ENCODE measurements around the gene RGS3.
A peak's percentile ranks its signal among the peaks of the same experiment; 100 is the strongest.

RGS3 gene

DNA sequence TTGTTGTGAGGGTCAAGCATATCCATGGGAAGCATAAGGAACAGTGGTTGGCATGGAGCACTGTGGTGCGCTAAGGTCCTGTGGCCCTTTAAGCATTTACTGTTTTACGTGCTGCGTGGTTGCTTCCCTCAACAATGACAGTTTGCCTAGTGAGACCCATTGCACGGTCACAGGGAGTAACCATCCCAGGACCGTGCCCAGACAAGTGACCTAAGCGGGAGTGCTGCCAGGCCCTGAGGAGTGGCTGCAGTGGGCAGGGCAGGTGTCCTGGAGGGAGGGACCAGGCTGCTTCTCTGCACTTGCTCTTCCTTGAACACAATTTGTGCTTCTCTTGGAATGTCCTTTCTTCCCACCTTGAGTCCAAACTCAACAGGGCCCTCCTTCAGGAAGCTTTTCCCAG is 64.6 kb downstream of the RGS3 start:
- no peak overlapping the region for H2BK5ac ChIP-seq (ENCODE audit: low read depth, low read length, poor library complexity, severe bottlenecking)
- H2BK120ac ChIP-seq (ENCODE audit: low read depth, low read length): no peak overlapping the region
- H2BK12ac ChIP-seq (ENCODE audit: low read length in 2 of 2): no peak overlapping the region
- no peak overlapping the region for H3K23ac ChIP-seq (ENCODE audit: low read length in 2 of 2)
- no peaks in the 10 kb centered on the region for H3K9me3 ChIP-seq (ENCODE audit: control insufficient read depth, low read length)
- H3K27me3 ChIP-seq (ENCODE audit: control insufficient read depth in 1 of 2, insufficient read depth in 1 of 2, low read length in 2 of 2): peaks cover 0 to 57% of the 10 kb centered on the region in 2 experiments
- no peak overlapping the region for H3K4me3 ChIP-seq (ENCODE audit: insufficient read depth in 1 of 2, low read depth in 1 of 2, low read length in 2 of 2)
- H3K18ac ChIP-seq (ENCODE audit: low read depth in 1 of 2, low read length in 2 of 2): no peak overlapping the region
- H3K9ac ChIP-seq (ENCODE audit: low read length): no peak overlapping the region
- peaks cover 10% of the 10 kb centered on the region for H3K4me1 ChIP-seq (ENCODE audit: control insufficient read depth, insufficient read depth, low read depth, low read length)
- no peak overlapping the region for H2BK15ac ChIP-seq (ENCODE audit: low read depth, poor library complexity, severe bottlenecking)
- no peak overlapping the region for H4K91ac ChIP-seq (ENCODE audit: low read length)
- no peak overlapping the region for H4K8ac ChIP-seq (ENCODE audit: low read length)
- 97% methylated on average over 6 of the region's 6 CpGs for WGBS
- peaks cover 0 to 37% of the 10 kb centered on the region in 2 experiments for H3K36me3 ChIP-seq (ENCODE audit: control insufficient read depth in 1 of 2, insufficient read depth in 2 of 2, low read depth in 1 of 2, low read length in 2 of 2)
- H3K4me2 ChIP-seq (ENCODE audit: low read length, poor library complexity, severe bottlenecking): no peak overlapping the region
- no peak overlapping the region for H2AK5ac ChIP-seq (ENCODE audit: low read length, severe bottlenecking)
- H3K79me1 ChIP-seq (replicated peaks; ENCODE audit: low read length, poor library complexity, severe bottlenecking): peaks cover 15% of the 10 kb centered on the region
- H2AFZ ChIP-seq (ENCODE audit: low read depth, low read length): no peak overlapping the region
- H3K27ac ChIP-seq (ENCODE audit: low read length, poor library complexity, severe bottlenecking): no peak overlapping the region
- H3K4ac ChIP-seq (ENCODE audit: low read depth in 1 of 2, low read length in 2 of 2): no peak overlapping the region
- DNase-seq: no peak
- H3K14ac ChIP-seq (ENCODE audit: low read length in 2 of 2): no peak overlapping the region

GRCh38 chr9:113528811-113529210 is 65.3 kb downstream of the RGS3 start:
- no peak overlapping the region for H3K18ac ChIP-seq (ENCODE audit: low read depth in 1 of 2, low read length in 2 of 2)
- whole genome bisulfite sequencing: 98% methylated on average over 2 of the region's 2 CpGs

DNA sequence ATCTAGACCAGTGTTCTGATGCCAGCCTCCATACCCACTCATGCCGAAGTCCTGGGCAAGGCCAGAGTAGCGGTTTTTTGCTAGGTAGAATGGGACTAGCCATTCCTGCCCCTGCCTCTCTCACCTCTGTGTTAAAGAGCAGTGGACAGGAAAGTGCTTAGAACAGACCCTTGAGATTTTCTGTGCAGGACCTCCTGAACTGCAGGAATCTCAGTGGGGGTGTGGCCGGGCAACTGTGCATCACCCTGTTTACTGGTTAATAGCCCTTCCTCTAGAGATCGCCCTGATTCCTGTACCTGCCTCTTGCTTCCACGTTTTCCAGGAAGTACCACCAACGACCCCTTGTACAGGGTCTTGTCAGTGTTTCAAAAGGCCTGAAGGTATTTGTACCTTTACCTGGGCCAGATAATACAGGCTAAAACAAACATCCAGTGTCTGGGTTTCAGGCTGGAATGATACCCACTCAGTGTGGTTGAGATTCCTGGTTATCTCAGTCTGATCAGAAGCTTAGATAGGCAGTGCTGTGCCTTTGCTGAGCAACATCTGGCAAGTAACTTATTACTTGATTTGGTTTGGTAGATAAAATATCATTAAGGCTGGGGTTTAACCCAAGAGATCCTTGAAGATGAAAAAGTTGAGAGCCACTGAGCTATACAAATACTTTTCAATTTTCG is 65.9 kb downstream of the RGS3 start:
- Histone ChIP-seq H3K4ac (ENCODE audit: low read depth in 1 of 2, low read length in 2 of 2) (no peak overlapping the region), H4K8ac (ENCODE audit: low read length) (no peak overlapping the region), H3K27me3 (ENCODE audit: control insufficient read depth in 1 of 2, insufficient read depth in 1 of 2, low read length in 2 of 2) (peaks cover 0 to 55% of the 10 kb centered on the region in 2 experiments), H3K4me1 (ENCODE audit: control insufficient read depth, insufficient read depth, low read depth, low read length) (peaks cover under 1% of the 10 kb centered on the region), H2AFZ (ENCODE audit: low read depth, low read length) (no peak overlapping the region), H3K9me3 (ENCODE audit: control insufficient read depth, low read length) (no peaks in the 10 kb centered on the region), H3K18ac (ENCODE audit: low read depth in 1 of 2, low read length in 2 of 2) (no peak overlapping the region), H3K23ac (ENCODE audit: low read length in 2 of 2) (no peak overlapping the region), H3K4me2 (ENCODE audit: low read length, poor library complexity, severe bottlenecking) (no peak overlapping the region), H2BK120ac (ENCODE audit: low read depth, low read length) (no peak overlapping the region), H4K91ac (ENCODE audit: low read length) (no peak overlapping the region), H2AK5ac (ENCODE audit: low read length, severe bottlenecking) (no peak overlapping the region), H3K4me3 (ENCODE audit: insufficient read depth in 1 of 2, low read depth in 1 of 2, low read length in 2 of 2) (no peak overlapping the region), H3K79me1 (replicated peaks; ENCODE audit: low read length, poor library complexity, severe bottlenecking) (peaks cover 10% of the 10 kb centered on the region), H3K9ac (ENCODE audit: low read length) (no peak overlapping the region), H3K27ac (ENCODE audit: low read length, poor library complexity, severe bottlenecking) (no peak overlapping the region), H2BK12ac (ENCODE audit: low read length in 2 of 2) (no peak overlapping the region), H2BK5ac (ENCODE audit: low read depth, low read length, poor library complexity, severe bottlenecking) (no peak overlapping the region), H3K14ac (ENCODE audit: low read length in 2 of 2) (no peak overlapping the region), H3K36me3 (ENCODE audit: control insufficient read depth in 1 of 2, insufficient read depth in 2 of 2, low read depth in 1 of 2, low read length in 2 of 2) (peaks cover 0 to 31% of the 10 kb centered on the region in 2 experiments), H2BK15ac (ENCODE audit: low read depth, poor library complexity, severe bottlenecking) (no peak overlapping the region)
- 93% methylated on average over 5 of the region's 7 CpGs for WGBS
- no peak for DNase-seq

More at GRCh38 chr9:113528811-113529210, 65.3 kb downstream of the RGS3 start:
- Histone ChIP-seq H4K91ac (ENCODE audit: low read length) (no peak overlapping the region), H3K23ac (ENCODE audit: low read length in 2 of 2) (no peak overlapping the region), H2BK15ac (ENCODE audit: low read depth, poor library complexity, severe bottlenecking) (no peak overlapping the region), H4K8ac (ENCODE audit: low read length) (no peak overlapping the region), H2BK120ac (ENCODE audit: low read depth, low read length) (no peak overlapping the region), H2AFZ (ENCODE audit: low read depth, low read length) (no peak overlapping the region), H3K27ac (ENCODE audit: low read length, poor library complexity, severe bottlenecking) (no peak overlapping the region), H2AK5ac (ENCODE audit: low read length, severe bottlenecking) (no peak overlapping the region), H3K4ac (ENCODE audit: low read depth in 1 of 2, low read length in 2 of 2) (no peak overlapping the region), H3K9me3 (ENCODE audit: control insufficient read depth, low read length) (no peaks in the 10 kb centered on the region), H3K79me1 (replicated peaks; ENCODE audit: low read length, poor library complexity, severe bottlenecking) (peaks cover 15% of the 10 kb centered on the region), H2BK5ac (ENCODE audit: low read depth, low read length, poor library complexity, severe bottlenecking) (no peak overlapping the region), H3K4me1 (ENCODE audit: control insufficient read depth, insufficient read depth, low read depth, low read length) (peaks cover 7% of the 10 kb centered on the region), H3K36me3 (ENCODE audit: control insufficient read depth in 1 of 2, insufficient read depth in 2 of 2, low read depth in 1 of 2, low read length in 2 of 2) (peaks cover 0 to 37% of the 10 kb centered on the region in 2 experiments), H2BK12ac (ENCODE audit: low read length in 2 of 2) (no peak overlapping the region), H3K4me2 (ENCODE audit: low read length, poor library complexity, severe bottlenecking) (no peak overlapping the region), H3K14ac (ENCODE audit: low read length in 2 of 2) (no peak overlapping the region), H3K4me3 (ENCODE audit: insufficient read depth in 1 of 2, low read depth in 1 of 2, low read length in 2 of 2) (no peak overlapping the region), H3K27me3 (ENCODE audit: control insufficient read depth in 1 of 2, insufficient read depth in 1 of 2, low read length in 2 of 2) (peaks cover 0 to 55% of the 10 kb centered on the region in 2 experiments), H3K9ac (ENCODE audit: low read length) (no peak overlapping the region)
- DNase-seq: no peak

DNA sequence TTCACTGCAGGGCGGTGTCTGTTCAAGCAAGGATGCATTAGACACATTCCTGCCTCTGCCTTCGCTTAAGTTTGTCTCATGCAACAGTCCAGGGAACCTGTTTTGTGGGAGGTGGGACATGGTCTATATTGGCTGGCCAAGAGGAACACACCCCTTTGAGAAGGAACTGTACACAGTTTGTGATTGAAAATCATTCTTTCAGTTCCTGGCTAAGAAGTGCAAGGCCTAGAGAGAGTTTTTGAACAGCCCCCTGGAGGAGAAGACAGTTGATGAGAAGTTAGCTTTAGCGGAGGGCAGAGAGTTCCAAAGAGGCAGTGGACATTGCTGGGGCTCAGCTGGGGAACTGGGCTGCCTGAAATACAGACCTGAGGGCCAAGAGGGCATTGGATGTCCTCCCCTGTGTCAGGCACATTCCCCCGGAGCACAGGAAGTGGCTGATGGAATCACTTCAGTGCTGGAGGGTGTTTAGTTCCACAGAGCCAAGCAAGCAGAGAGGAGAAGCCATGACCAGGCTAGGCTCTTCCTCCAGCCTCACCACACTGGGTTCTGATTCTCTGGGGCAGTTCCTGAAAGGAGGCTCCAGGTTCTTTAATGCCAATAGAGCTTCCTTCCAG is 66.6 kb downstream of the RGS3 start:
- H2BK120ac ChIP-seq (ENCODE audit: low read depth, low read length): no peak overlapping the region
- H2BK5ac ChIP-seq (ENCODE audit: low read depth, low read length, poor library complexity, severe bottlenecking): no peak overlapping the region
- no peak overlapping the region for H2AFZ ChIP-seq (ENCODE audit: low read depth, low read length)
- no peak overlapping the region for H3K14ac ChIP-seq (ENCODE audit: low read length in 2 of 2)
- peaks cover 0 to 29% of the 10 kb centered on the region in 2 experiments for H3K36me3 ChIP-seq (ENCODE audit: control insufficient read depth in 1 of 2, insufficient read depth in 2 of 2, low read depth in 1 of 2, low read length in 2 of 2)
- H3K18ac ChIP-seq (ENCODE audit: low read depth in 1 of 2, low read length in 2 of 2): peak overlapping the region in 1 of 2 experiments; percentile 63
- peaks cover 0 to 49% of the 10 kb centered on the region in 2 experiments for H3K27me3 ChIP-seq (ENCODE audit: control insufficient read depth in 1 of 2, insufficient read depth in 1 of 2, low read length in 2 of 2)
- H2BK12ac ChIP-seq (ENCODE audit: low read length in 2 of 2): no peak overlapping the region
- DNase-seq: no peak
- H4K91ac ChIP-seq (ENCODE audit: low read length): no peak overlapping the region
- peaks cover 7% of the 10 kb centered on the region for H3K79me1 ChIP-seq (replicated peaks; ENCODE audit: low read length, poor library complexity, severe bottlenecking)
- no peak overlapping the region for H3K4me3 ChIP-seq (ENCODE audit: insufficient read depth in 1 of 2, low read depth in 1 of 2, low read length in 2 of 2)
- no peaks in the 10 kb centered on the region for H3K4me1 ChIP-seq (ENCODE audit: control insufficient read depth, insufficient read depth, low read depth, low read length)
- H4K8ac ChIP-seq (ENCODE audit: low read length): no peak overlapping the region
- no peak overlapping the region for H3K4me2 ChIP-seq (ENCODE audit: low read length, poor library complexity, severe bottlenecking)
- H3K9me3 ChIP-seq (ENCODE audit: control insufficient read depth, low read length): no peaks in the 10 kb centered on the region
- no peak overlapping the region for H3K9ac ChIP-seq (ENCODE audit: low read length)
- H2AK5ac ChIP-seq (ENCODE audit: low read length, severe bottlenecking): no peak overlapping the region
- H3K23ac ChIP-seq (ENCODE audit: low read length in 2 of 2): no peak overlapping the region
- H2BK15ac ChIP-seq (ENCODE audit: low read depth, poor library complexity, severe bottlenecking): no peak overlapping the region
- 69% methylated on average over 4 of the region's 4 CpGs for WGBS
- no peak overlapping the region for H3K4ac ChIP-seq (ENCODE audit: low read depth in 1 of 2, low read length in 2 of 2)
- H3K27ac ChIP-seq (ENCODE audit: low read length, poor library complexity, severe bottlenecking): no peak overlapping the region

Data from mesenchymal stem cell (in vitro differentiated cells and primary cell).